Esophagus squamous epithelium (tissue), 5 donors: ENCODE measurements around the gene INSRR. TPM values are rescaled to one million over a fixed set of nuclear protein-coding genes. Genes with fewer than 3 reads are reported as not detected.

Experiments
- DNase-seq: peaks from one replicate; lab custom pipeline; 2025; lab: John Stamatoyannopoulos, UW
- H3K27ac ChIP-seq, 4 donors: fragments of 200-600 bp; sonication (generic); one replicate each; pipeline ENCODE4 v1.5.1; 2016 to 2019; ENCODE audit warnings: mild to moderate bottlenecking in 1 of 4
- H3K27me3 ChIP-seq, 4 donors: fragments of 200-600 bp; sonication (generic); 1 replicate in 3 of 4; 2 replicates in 1 of 4; pipeline versions ENCODE4 v1.5.1 to v1.6.0; 2017 to 2021; ENCODE audit warnings: antibody characterized with exemption in 1 of 4
- H3K36me3 ChIP-seq, 3 donors: fragments of 200-600 bp; sonication (generic); one replicate each; pipeline ENCODE4 v1.5.1; 2016 to 2019
- H3K4me1 ChIP-seq, 3 donors: fragments of 200-600 bp; sonication (generic); one replicate each; pipeline ENCODE4 v1.5.1; 2017 to 2019
- H3K4me3 ChIP-seq, 4 donors: fragments of 200-600 bp; sonication (generic); 1 replicate in 3 of 4; 2 replicates in 1 of 4; pipeline ENCODE4 v1.5.1; 2016 to 2019; ENCODE audit warnings: mild to moderate bottlenecking in 2 of 4, moderate library complexity in 1 of 4
- H3K9me3 ChIP-seq, 3 donors: fragments of 200-600 bp; sonication (generic); one replicate each; pipeline ENCODE4 v1.5.1; 2016 to 2019
- CTCF ChIP-seq, 6 experiments: fragments of 450-650 bp in 4 of 6; fragments of 200-600 bp in 2 of 6; sonication (generic) in 2 of 6; IDR thresholded peaks; one replicate each; pipeline ENCODE4 v1.5.1; 2016 to 2019; ENCODE audit warnings: antibody characterized with exemption in 6 of 6, mild to moderate bottlenecking in 4 of 6, moderate library complexity in 4 of 6
- POLR2A ChIP-seq, 4 donors: fragments of 450-650 bp; IDR thresholded peaks; one replicate each; pipeline ENCODE4 v1.6.1; 2017; ENCODE audit warnings: antibody characterized with exemption in 4 of 4, mild to moderate bottlenecking in 4 of 4, moderate library complexity in 3 of 4
- WGBS, 2 donors: methylation state at CpG; one replicate each; pipeline ENCODE4 v1.1.5; 2018; 5-methylcytosine and 5-hydroxymethylcytosine counted together
- intact Hi-C: fragments of 100-400 bp; cut with DNase I; formaldehyde crosslinking; loops from one replicate; pipeline ENCODE4 v1.15.0; 2022
- total RNA-seq, 4 donors: library from RNA; depleted of rRNA; stranded (reverse); fragments of >200 nt; gene quantifications; one replicate each; pipeline ENCODE4 v1.1.0, GENCODE V29; 2016
- donor health status: DM: yes; HTN: yes; CAD: no.

Gene INSRR
- total RNA-seq, 4 donors from 2014 or later: not detected

- 33% methylated on average over 1 of the region's 1 CpG; no CpG with 5 or more reads in 1 of the 2 donors for WGBS, 2 donors
- Histone ChIP-seq H3K4me3 (no peak overlapping the region), H3K9me3 (no peaks in the 10 kb centered on the region), H3K27ac (no peak overlapping the region), H3K27me3 (peaks cover 0 to 74% (median 0%) of the 10 kb centered on the region in 4 donors), H3K4me1 (peaks cover 0 to 5% (median 0%) of the 10 kb centered on the region in 3 donors), H3K36me3 (no peaks in the 10 kb centered on the region)
- DNase-seq: no peak
- TF ChIP-seq CTCF (IDR thresholded peaks at IDR 0.05): no peak
- TF ChIP-seq POLR2A (IDR thresholded peaks at IDR 0.05): no peak
- intact Hi-C loops: no loop called here
These were observed 26.4 kb upstream of the INSRR start for GRCh38 chr1:156885314-156885713.

GRCh38 chr1:156884560-156885184, 25.8 kb upstream of the INSRR start:
- WGBS, 2 donors: 53 to 59% methylated on average over 3 to 8 of the region's 10 CpGs
- peaks cover 0 to 80% (median 0%) of the 10 kb centered on the region in 4 donors for H3K27me3 ChIP-seq
- DNase-seq: no peak
- H3K4me3 ChIP-seq: no peak overlapping the region
- no peaks in the 10 kb centered on the region for H3K4me1 ChIP-seq
- H3K9me3 ChIP-seq: no peaks in the 10 kb centered on the region
- no peak overlapping the region for H3K27ac ChIP-seq
- H3K36me3 ChIP-seq: no peaks in the 10 kb centered on the region
- TF ChIP-seq POLR2A (IDR thresholded peaks at IDR 0.05): no peak
- no peak for TF ChIP-seq CTCF (IDR thresholded peaks at IDR 0.05)
- intact Hi-C loops: no loop called here

- WGBS, 2 donors: 75 to 90% methylated on average over 2 to 3 of the region's 7 CpGs
- TF ChIP-seq POLR2A (IDR thresholded peaks at IDR 0.05): no peak
- TF ChIP-seq CTCF (IDR thresholded peaks at IDR 0.05): no peak
- intact Hi-C loops: no loop called here
- Histone ChIP-seq H3K4me3 (no peak overlapping the region), H3K36me3 (no peaks in the 10 kb centered on the region), H3K9me3 (no peaks in the 10 kb centered on the region), H3K27me3 (peaks cover 0 to 88% (median 0%) of the 10 kb centered on the region in 4 donors), H3K4me1 (no peaks in the 10 kb centered on the region), H3K27ac (no peak overlapping the region)
- no peak for DNase-seq
These were observed 25.0 kb upstream of the INSRR start for GRCh38 chr1:156883919-156884318.

GRCh38 chr1:156882543-156882942, 23.6 kb upstream of the INSRR start:
- H3K27me3 ChIP-seq: peaks cover 0 to 88% (median 0%) of the 10 kb centered on the region in 4 donors

More at GRCh38 chr1:156882543-156882942, 23.6 kb upstream of the INSRR start:
- no peak for TF ChIP-seq POLR2A (IDR thresholded peaks at IDR 0.05)
- TF ChIP-seq CTCF (IDR thresholded peaks at IDR 0.05): no peak
- 71 to 93% methylated on average over 1 of the region's 3 CpGs for WGBS, 2 donors
- Histone ChIP-seq H3K36me3 (no peaks in the 10 kb centered on the region), H3K27ac (no peak overlapping the region), H3K9me3 (no peaks in the 10 kb centered on the region), H3K4me1 (no peaks in the 10 kb centered on the region), H3K4me3 (no peak overlapping the region)
- intact Hi-C loops: no loop called here
- DNase-seq: no peak
